ENCODE measurements around the gene TSPAN5. TPM values are rescaled to one million over a fixed set of nuclear protein-coding genes. Genes with fewer than 3 reads are reported as not detected.

The TSPAN5 gene
- polyA plus RNA-seq, 1 donor (not counting 4 experiments of a cell fraction or from before 2014, with no cell fraction given) = 45.5 TPM

DNA sequence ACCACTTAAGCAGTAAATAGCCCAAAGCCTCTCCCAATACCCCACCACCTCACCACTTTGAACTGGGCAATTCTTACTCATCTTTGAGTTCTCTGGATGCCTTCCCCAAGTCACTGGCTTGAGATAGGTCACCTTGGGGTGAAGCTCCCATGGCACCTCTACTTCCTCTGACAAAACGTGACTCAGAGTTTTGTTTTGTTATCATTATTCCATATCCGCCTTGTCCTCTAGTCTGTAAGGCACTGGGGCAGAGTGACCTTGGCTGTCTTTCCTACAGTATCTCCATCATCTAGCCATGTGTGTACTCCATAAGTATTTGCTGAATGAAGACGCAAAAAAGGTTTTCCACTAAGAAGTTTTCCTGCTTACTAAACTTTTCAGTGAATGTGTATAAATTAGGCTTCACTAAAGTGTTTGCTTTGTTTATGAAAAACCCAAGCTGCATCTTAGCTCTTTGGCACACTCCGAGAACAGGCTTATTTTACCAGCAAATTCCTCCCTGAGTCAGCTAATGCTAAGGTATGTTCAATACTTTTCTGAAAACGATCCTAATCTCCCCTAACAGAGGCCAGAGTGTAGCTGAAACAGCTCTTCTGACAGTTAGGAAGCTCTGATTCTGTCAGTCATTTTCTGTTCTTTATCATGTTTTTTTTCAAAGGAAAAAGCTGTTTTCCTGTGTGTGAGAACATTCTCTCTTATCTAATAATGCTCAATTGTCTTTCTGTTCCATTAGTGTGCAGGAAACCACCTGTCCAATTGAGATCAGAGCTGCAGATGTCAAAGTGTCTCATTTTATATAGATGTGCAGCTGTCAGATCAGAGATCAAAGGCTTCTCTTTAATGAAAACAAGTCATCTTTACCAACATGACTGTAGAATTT is 30.2 kb upstream of the TSPAN5 start:
- DNase-seq (ENCODE audit: low read depth, low spot score) (no peak), FAIRE-seq (peak; percentile 9)
- Histone ChIP-seq H4K20me1 (ENCODE audit: control insufficient read depth, extremely low read depth, insufficient read depth, low read length) (no peaks in the 10 kb centered on the region), H3K4me1 (ENCODE audit: control insufficient read depth, extremely low read depth, insufficient read depth, low read length) (no peaks in the 10 kb centered on the region), H3K4me2 (ENCODE audit: control insufficient read depth, extremely low read depth, insufficient read depth, low read depth, low read length) (no peak overlapping the region), H3K9me1 (ENCODE audit: control insufficient read depth, extremely low read depth, insufficient read depth, low read length) (no peaks in the 10 kb centered on the region), H3K27me3 (ENCODE audit: control insufficient read depth, extremely low read depth, insufficient read depth, low read length) (no peaks in the 10 kb centered on the region), H3K4me3 (ENCODE audit: control insufficient read depth in 2 of 3, extremely low read depth in 1 of 3, insufficient read depth in 2 of 3, low read depth in 1 of 3, low read length in 3 of 3) (no peak overlapping the region), H3K27ac (ENCODE audit: control insufficient read depth, insufficient read depth, low read length) (no peak overlapping the region), H3K79me2 (ENCODE audit: control insufficient read depth, insufficient read depth, low read length) (no peaks in the 10 kb centered on the region), H3K9ac (ENCODE audit: control insufficient read depth, extremely low read depth, insufficient read depth, low read length) (no peak overlapping the region), H3K36me3 (ENCODE audit: control insufficient read depth in 2 of 2, extremely low read depth in 1 of 2, insufficient read depth in 2 of 2, low read length in 2 of 2) (no peaks in the 10 kb centered on the region), H2AFZ (ENCODE audit: control insufficient read depth, low read length) (no peak overlapping the region), H3K9me3 (ENCODE audit: control insufficient read depth, low read depth, low read length) (no peaks in the 10 kb centered on the region)
- dilution Hi-C loops (cut with MboI; ENCODE audit: extremely low pct_ligation_motif_present, low sequenced_read_pairs) = no loop called here
- no peak for TF ChIP-seq EZH2 (IDR thresholded peaks at IDR 0.05; ENCODE audit: low read length)
- TF ChIP-seq, protein P1, sequence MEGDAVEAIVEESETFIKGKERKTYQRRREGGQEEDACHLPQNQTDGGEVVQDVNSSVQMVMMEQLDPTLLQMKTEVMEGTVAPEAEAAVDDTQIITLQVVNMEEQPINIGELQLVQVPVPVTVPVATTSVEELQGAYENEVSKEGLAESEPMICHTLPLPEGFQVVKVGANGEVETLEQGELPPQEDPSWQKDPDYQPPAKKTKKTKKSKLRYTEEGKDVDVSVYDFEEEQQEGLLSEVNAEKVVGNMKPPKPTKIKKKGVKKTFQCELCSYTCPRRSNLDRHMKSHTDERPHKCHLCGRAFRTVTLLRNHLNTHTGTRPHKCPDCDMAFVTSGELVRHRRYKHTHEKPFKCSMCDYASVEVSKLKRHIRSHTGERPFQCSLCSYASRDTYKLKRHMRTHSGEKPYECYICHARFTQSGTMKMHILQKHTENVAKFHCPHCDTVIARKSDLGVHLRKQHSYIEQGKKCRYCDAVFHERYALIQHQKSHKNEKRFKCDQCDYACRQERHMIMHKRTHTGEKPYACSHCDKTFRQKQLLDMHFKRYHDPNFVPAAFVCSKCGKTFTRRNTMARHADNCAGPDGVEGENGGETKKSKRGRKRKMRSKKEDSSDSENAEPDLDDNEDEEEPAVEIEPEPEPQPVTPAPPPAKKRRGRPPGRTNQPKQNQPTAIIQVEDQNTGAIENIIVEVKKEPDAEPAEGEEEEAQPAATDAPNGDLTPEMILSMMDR (optimal IDR thresholded peaks at IDR 0.05 in 1 of 3, IDR thresholded peaks at IDR 0.05 in 1 of 3, conservative IDR thresholded peaks at IDR 0.05 in 1 of 3; ENCODE audit: extremely low read depth in 1 of 3, insufficient read depth in 2 of 3, low read length in 3 of 3) = no peak

DNA sequence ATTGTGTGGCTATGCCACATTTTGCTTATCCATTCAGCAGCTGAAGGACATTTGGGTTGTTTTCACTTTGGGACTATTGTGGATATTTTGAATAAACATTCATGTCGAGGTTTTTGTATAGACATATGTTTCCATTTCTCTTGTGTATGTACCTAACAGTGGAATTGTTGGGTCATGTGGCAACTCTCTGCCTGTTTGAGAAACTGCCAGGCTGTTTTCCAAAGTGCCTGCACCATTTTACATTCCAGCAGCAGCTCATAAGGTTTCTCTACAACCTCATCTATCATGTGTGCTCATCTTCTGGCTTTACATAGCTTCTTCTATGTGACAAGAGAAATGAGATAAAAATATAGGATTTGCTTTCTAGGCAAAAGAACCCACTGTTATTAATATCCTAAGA is 29.5 kb upstream of the TSPAN5 start:
- no peak for DNase-seq (ENCODE audit: low read depth, low spot score)
- Histone ChIP-seq H3K9me1 (ENCODE audit: control insufficient read depth, extremely low read depth, insufficient read depth, low read length) (no peaks in the 10 kb centered on the region), H3K9me3 (ENCODE audit: control insufficient read depth, low read depth, low read length) (no peaks in the 10 kb centered on the region), H2AFZ (ENCODE audit: control insufficient read depth, low read length) (no peak overlapping the region), H3K27ac (ENCODE audit: control insufficient read depth, insufficient read depth, low read length) (no peak overlapping the region), H3K4me2 (ENCODE audit: control insufficient read depth, extremely low read depth, insufficient read depth, low read depth, low read length) (no peak overlapping the region), H4K20me1 (ENCODE audit: control insufficient read depth, extremely low read depth, insufficient read depth, low read length) (no peaks in the 10 kb centered on the region), H3K36me3 (ENCODE audit: control insufficient read depth in 2 of 2, extremely low read depth in 1 of 2, insufficient read depth in 2 of 2, low read length in 2 of 2) (no peaks in the 10 kb centered on the region), H3K27me3 (ENCODE audit: control insufficient read depth, extremely low read depth, insufficient read depth, low read length) (no peaks in the 10 kb centered on the region), H3K4me3 (ENCODE audit: control insufficient read depth in 2 of 3, extremely low read depth in 1 of 3, insufficient read depth in 2 of 3, low read depth in 1 of 3, low read length in 3 of 3) (no peak overlapping the region), H3K4me1 (ENCODE audit: control insufficient read depth, extremely low read depth, insufficient read depth, low read length) (no peaks in the 10 kb centered on the region), H3K9ac (ENCODE audit: control insufficient read depth, extremely low read depth, insufficient read depth, low read length) (no peak overlapping the region), H3K79me2 (ENCODE audit: control insufficient read depth, insufficient read depth, low read length) (no peaks in the 10 kb centered on the region)
- no peak for FAIRE-seq
- dilution Hi-C loops (cut with MboI; ENCODE audit: extremely low pct_ligation_motif_present, low sequenced_read_pairs) = no loop called here
- TF ChIP-seq, protein P1 (optimal IDR thresholded peaks at IDR 0.05 in 1 of 3, IDR thresholded peaks at IDR 0.05 in 1 of 3, conservative IDR thresholded peaks at IDR 0.05 in 1 of 3; ENCODE audit: extremely low read depth in 1 of 3, insufficient read depth in 2 of 3, low read length in 3 of 3) = no peak
- TF ChIP-seq EZH2 (IDR thresholded peaks at IDR 0.05; ENCODE audit: low read length) = no peak
